ENCODE data around the gene PRR35.

- TF ChIP-seq FOXM1 (IDR thresholded peaks at IDR 0.05; ENCODE audit: borderline replicate concordance) = no peak
- TF ChIP-seq L3MBTL2 (conservative IDR thresholded peaks at IDR 0.05) = no peak
- no peak for TF ChIP-seq LEF1 (IDR thresholded peaks at IDR 0.05; ENCODE audit: borderline replicate concordance)
- TF ChIP-seq FOXA1 (IDR thresholded peaks at IDR 0.05) = no peak
- TF ChIP-seq ARNT (IDR thresholded peaks at IDR 0.05) = no peak
- no peak for TF ChIP-seq BHLHE40 (IDR thresholded peaks at IDR 0.05; ENCODE audit: borderline replicate concordance)
- no peak for TF ChIP-seq ELF4 (IDR thresholded peaks at IDR 0.05)
- no peak for TF ChIP-seq SUZ12 (IDR thresholded peaks at IDR 0.05)
- TF ChIP-seq CTBP1 (IDR thresholded peaks at IDR 0.05; ENCODE audit: borderline replicate concordance) = no peak
- no peak for TF ChIP-seq PKNOX1 (IDR thresholded peaks at IDR 0.05)
These were observed 8.0 kb upstream of the PRR35 start for GRCh38 chr16:552171-552570.
